GM19463 (cell line): ENCODE measurements around the gene FAM53C.
"Not testable (repeated sequence)": the region's sequence is repeated elsewhere in the genome, so short reads cannot be mapped to it uniquely, and the experiment has no call there.

Source experiments
- ATAC-seq: cut with Tn5 transposase; IDR thresholded peaks from one replicate; pipeline ENCODE4 v1.9.1; 2021; ENCODE audit warnings: mild to moderate bottlenecking, moderate library complexity; ENCODE audit not compliant: unreplicated experiment

FAM53C gene

DNA sequence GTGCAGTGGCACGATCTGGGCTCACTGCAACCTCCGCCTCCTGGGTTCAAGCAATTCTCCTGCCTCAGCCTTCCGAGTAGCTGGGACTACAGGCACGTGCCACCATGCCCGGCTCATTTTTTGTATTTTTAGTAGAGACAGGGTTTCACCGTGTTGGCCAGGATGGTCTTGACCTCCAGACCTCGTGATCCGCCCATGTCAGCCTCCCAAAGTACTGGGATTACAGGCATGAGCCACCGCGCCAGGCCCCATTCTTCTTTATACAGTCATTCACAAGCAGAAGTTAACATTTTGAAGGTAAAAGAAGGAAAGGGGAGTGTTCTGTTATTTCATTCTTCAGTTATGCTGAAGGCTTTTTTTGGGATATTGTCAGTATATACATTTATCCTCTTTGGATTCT, 51.8 kb downstream of the FAM53C start:
- ATAC-seq: not testable (repeated sequence)

DNA sequence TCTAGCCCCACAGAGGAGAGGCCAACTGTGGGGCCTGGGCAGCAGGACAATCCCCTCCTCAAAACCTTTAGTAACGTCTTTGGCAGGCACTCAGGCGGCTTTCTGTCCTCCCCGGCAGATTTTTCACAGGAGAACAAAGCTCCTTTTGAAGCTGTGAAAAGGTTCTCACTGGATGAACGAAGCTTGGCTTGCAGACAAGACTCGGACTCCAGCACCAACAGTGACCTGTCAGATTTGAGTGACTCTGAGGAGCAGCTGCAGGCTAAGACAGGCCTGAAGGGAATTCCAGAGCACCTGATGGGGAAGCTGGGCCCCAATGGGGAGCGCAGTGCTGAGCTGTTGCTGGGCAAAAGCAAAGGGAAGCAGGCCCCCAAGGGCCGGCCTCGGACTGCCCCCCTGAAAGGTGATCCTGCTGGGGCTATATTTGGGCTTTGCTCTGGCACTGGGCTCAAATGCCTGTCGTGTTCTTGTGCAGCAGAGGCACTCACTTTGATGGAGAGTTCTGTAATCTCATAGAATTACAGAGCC, 53.9 kb downstream of the FAM53C start:
- ATAC-seq: no peak
